Measurements from ENCODE around the gene CLCN4.

The CLCN4 gene

DNA sequence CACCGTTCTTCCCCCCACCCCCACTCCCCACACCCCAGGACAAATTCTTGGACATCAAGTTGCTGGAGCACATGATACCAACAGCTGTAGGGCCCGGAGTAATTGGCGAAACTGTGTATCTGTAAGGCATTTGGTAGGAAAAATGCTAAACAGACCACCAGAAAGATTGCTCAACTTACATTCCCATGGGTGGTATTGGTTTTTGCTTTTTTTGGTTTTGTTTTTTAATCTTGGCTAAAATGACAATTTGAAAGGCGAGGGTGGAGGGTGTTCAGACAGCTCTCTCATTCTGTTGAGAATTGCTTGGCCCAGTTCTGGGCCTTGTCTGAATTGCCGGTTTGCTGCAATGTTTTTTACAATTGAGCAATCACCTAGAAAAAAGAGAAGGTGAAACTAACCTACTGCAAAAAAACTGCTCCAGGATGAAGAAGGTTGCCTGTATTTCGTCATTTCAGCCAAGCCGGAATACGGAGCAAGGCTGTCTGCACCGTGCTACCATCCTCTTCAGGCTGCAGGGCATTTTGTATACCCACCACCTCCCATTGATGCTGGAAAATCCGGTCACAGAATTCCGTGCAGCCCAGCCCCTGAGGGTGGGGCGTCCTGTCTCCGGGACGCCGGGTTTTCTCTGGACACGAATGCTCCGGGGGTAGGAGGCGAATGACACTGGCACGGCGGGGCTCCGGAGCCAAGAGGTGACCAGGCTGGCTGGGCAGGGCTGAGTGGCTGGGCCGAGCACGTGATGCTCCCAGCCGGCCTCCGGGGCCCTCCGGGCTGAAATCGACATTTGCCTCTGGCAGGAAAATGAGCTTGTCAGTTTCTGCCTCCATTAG is at the start of gene CLCN4:
Gene CLCN4, plus strand, starts transcription at position 777 of the 833 bp plus-strand sequence. CDS start 28,058 bp downstream, outside the sequence.
- DNase-seq (ENCODE audit: low read depth in 2 of 2): no peak

DNA sequence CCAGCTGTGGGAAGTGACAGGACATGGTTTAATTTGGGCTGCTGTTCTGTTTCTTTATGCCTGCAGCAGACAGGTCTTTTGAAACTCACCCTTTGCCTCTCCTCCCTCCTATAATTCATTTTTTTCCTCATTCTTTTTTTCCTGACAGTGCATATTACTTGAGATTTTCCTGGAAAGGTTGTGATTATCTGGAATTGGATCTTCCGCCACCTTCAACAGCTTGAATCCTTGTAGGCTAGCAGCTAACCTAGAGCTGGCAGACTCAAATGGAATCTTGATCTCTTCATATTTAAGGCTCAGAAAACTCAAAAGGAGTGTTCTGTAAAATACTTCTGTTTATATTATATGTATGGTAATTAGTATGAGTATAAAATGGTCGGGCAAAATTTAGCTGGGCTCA is 49.3 kb upstream of the CLCN4 start:
- no peak for DNase-seq (ENCODE audit: low read depth in 2 of 2)

DNA sequence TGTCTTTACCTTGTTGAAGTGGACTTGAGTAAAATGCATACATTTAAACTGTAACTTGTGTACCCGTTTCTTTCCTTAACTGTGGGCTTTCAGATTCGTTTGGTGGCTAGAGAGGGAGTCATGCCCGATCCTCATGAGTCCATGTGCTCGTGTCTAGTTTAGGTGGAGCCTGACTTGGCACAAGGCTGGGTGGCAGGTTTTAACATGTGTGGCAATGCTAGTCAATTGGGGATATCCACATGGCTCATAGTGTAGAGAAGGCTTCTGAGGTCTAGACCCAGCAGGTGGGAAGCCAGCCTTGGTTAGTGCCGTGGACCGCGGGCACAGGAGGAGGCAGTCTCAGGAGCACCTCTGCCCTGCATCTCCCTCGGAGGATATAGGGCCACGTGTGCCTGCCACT is 48.5 kb upstream of the CLCN4 start:
- no peak for DNase-seq (ENCODE audit: low read depth in 2 of 2)

- no peak for DNase-seq (ENCODE audit: low read depth in 2 of 2)
These were observed 47.1 kb upstream of the CLCN4 start for GRCh38 chrX:10109695-10110094.

DNA sequence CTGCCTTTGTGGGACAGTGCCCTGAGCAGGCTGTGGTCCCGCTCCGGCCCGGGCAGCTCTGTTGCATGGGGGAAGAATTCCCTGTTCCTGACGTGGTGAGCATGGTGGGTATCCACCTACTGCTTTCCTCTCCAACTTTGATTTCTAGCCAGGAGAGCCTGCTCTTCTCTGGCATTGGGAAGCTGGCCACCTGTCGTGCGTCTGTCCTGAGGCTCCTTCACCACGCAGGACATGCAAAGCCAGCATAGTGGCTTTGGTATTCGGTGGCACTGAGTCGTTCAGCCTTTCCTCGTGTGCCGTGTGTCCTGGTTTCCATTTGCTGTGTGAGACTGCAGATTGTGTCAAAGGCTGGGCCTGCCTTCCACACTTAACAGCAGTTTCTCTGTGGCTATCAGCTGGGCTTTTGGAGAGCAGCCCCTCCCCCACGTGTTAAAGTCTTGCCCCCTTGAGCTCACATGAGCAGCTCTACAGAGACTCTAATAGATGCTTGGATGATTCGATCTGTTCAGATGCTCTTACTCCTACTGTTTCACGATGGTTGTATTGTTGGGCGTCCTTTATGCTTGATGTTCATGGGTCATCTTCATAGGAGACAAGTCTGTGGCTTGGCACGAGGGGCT is 46.3 kb upstream of the CLCN4 start:
- no peak for DNase-seq (ENCODE audit: low read depth in 2 of 2)

GRCh38 chrX:10110984-10111363 is 45.8 kb upstream of the CLCN4 start:
- peak; percentile 64 to 66 for DNase-seq (ENCODE audit: low read depth in 2 of 2)

- peak; percentile 34 to 44 for DNase-seq (ENCODE audit: low read depth in 2 of 2)
These were observed 45.2 kb upstream of the CLCN4 start for GRCh38 chrX:10111364-10112148.

DNA sequence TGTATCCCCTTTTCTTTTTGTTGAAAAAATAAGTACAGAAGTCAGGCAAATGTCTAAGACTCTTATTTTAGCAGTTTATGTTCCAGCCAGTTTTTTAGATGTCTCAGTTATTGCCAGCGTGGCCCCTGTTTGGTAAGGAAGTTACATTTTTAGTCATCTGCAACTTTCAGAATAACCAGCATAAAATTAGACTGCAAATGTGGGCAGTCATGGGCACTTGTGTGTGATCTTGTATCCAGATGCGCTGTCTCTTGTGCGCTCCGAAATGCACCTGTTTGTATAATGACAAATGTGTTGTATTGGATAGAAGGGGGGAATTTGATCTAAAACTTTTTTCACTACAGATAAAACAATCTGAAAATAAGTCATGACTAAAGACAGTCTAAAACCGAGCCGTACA is 44.3 kb upstream of the CLCN4 start:
- DNase-seq (ENCODE audit: low read depth in 2 of 2): no peak

DNA sequence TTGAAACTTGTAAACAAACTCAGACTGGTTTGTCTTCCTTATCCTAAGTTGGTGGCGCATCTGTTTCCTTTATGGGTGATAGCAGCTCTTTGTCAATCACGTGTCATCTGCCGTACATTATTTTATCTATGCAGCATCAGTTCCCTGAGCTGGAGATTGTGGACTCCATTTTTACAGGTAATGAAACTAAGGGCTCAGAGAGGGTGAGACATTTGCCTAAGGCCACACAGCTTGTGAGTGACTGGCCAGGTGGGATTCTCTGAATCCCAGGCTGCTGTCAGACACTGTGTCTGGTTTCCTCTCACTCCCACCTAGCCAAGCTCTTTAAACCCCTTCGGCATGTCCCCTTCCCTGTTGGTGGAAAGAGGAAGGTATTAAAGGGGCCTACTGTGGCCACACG is 41.7 kb upstream of the CLCN4 start:
- no peak for DNase-seq (ENCODE audit: low read depth in 2 of 2)

GRCh38 chrX:10117301-10117700 is 39.5 kb upstream of the CLCN4 start:
- DNase-seq (ENCODE audit: low read depth in 2 of 2): no peak

- no peak for DNase-seq (ENCODE audit: low read depth in 2 of 2)
These were observed 38.9 kb upstream of the CLCN4 start for GRCh38 chrX:10117864-10118377.

DNA sequence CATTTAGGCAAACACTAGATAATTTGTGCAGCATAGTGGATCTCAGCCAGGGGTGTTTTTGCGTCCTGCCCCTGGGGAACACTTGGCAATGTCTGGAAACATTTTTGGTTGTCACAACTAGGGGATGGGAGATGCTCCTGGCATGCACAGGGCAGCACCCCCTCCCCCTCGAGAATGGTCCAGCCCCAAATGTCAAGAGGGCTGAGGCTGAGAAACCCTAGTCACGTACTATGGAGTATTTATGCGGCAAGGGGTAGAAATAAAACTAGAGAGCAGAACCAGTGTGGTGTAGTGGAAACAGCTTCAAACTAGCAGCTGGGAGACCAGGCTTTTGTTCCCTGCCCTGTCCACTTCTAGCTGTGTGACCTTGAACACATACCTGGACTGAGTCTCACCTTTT is 38.2 kb upstream of the CLCN4 start:
- no peak for DNase-seq (ENCODE audit: low read depth in 2 of 2)

DNA sequence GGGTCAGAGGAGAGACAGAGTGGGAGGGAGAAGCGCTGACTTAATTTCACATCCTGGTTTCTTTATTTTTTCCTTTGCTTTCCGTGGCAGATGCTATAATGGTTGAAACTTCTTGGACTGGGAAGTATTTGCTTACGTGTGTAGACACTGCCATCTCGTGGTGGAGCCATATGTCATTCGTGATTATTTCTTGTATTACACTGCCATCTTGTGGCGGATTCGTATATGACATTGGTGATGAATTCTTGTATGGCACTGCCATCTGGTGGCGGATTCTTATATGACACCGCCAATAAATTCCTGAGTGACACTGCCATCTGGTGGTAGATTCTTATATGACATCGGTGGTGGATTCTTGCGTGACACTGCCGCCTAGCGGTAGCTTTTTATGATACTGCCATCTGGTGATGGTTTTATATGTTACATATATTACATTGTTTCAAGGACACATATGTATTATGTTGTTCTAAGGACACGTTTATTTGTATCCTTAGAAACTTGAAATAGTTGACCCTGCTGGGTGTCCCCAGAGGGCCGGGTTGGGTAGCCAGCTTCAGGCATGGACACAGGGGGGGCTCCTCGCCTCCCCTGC is 37.3 kb upstream of the CLCN4 start:
- peak; percentile 39 to 56 for DNase-seq (ENCODE audit: low read depth in 2 of 2)

DNA sequence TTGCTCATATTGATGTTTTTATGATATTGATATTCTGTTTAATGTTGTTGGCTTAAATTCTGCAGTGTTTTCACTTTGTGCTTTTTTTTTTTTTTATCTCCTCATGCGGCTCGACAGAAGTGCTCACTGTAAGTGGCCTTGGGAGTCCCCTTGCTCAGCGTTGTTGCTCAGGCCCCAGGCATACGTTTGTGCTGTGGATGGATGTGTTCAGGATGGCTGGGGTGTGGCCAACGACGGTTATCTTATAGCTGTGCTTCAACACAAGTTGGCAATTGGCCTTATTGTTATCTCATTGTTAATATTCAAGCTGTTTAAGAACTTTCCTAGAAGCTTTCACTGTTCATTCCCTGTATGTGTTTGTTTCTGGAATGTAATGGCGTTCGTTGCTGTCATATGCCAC is 36.4 kb upstream of the CLCN4 start:
- no peak for DNase-seq (ENCODE audit: low read depth in 2 of 2)

- DNase-seq (ENCODE audit: low read depth in 2 of 2): no peak
These were observed 35.9 kb upstream of the CLCN4 start for GRCh38 chrX:10120828-10121227.

DNA sequence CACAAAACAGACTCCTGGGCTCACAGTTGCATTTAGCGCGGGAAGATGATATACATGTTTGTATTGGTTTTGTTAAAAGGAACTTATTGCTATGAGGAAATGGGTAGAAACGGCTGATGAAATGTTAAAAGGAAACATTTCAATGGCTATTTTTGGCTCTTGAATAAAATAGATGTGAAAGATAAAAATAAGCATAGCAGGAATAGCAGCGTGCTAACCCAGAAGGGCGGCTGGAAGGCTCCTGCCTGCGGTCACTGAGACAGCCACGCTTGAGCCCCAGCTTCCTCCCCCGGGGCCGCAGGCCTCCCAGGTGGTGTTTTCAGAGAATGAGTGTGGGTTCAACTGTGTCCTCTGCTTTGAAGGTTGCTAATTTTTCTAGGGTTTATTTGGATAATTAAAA is 35.0 kb upstream of the CLCN4 start:
- DNase-seq (ENCODE audit: low read depth in 2 of 2): no peak

DNA sequence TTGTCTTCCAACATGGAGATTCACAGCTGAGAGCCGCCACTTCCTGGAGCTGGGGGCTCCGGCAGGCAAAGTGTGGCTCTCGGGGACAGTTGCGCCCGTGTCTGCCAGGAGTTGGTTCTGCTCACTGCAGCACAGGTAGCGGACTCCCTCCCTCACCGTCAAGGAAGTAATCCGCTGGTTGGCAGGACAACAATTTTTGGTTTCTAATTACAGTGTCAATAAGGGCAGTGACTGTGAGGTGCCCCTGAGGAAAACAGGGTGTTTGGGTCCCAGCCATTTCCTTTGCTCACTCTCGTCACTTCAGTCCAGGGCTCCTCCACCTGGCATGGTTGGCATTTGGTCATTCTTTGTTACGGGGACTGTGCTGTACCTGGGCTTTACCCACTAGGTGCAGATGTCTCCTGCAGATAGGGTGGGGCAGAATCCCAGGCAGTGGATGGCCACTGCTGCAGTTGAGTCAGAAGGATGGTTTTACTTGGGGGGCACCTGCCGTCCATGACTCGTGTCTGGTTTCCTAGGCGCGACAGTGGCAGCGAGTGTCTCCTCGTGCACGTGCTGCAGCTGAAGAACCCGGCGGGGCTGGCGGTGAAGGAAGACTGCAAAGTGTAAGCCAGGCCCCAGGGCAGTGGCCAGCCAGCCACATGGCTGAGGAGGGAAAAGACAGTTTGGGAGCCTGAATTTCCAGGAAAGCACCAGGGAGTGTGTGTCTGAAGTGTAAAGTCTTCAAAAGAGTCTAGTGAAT is 32.1 kb upstream of the CLCN4 start:
- DNase-seq (ENCODE audit: low read depth in 2 of 2): no peak

DNA sequence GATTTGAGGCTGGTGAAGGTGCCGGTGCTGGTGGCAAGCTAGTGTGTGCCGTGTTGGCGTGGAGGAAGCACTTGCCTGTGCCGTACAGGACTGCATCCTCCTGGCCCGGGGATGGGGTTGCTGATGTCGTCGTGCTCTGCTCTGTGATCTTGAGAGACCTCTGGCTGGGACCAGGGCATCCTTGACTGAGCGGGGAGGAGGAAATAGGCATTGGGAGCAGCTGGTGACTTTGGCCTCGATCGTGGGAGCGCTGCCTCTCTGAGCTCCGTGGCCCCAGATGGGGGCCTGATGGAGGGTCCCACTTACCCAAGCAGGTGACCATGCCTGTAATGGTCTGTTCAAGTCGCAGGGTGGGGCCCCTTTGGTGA is 31.5 kb upstream of the CLCN4 start:
- DNase-seq (ENCODE audit: low read depth in 2 of 2): no peak

- no peak for DNase-seq (ENCODE audit: low read depth in 2 of 2)
These were observed 30.7 kb upstream of the CLCN4 start for GRCh38 chrX:10126044-10126443.

DNA sequence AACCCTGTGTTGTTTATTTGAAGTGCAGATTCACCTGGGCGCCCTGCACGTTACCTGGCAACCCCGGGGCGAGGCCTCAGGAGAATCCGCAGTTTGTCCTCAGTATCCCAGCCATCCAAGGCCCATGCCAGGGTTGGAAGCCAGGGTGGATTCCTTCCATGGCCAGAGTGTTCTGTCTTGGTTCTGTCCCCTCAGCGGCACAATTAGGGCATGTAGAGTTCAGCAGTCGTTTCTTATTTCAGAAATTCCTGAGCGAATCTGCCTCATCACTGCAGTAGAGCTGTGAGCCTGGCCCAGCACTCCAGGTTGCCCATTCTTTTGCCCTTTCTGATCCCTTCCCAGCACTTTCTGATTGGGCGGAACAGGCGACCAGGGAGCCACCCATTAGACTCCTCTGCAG is 29.9 kb upstream of the CLCN4 start:
- DNase-seq (ENCODE audit: low read depth in 2 of 2): no peak

DNA sequence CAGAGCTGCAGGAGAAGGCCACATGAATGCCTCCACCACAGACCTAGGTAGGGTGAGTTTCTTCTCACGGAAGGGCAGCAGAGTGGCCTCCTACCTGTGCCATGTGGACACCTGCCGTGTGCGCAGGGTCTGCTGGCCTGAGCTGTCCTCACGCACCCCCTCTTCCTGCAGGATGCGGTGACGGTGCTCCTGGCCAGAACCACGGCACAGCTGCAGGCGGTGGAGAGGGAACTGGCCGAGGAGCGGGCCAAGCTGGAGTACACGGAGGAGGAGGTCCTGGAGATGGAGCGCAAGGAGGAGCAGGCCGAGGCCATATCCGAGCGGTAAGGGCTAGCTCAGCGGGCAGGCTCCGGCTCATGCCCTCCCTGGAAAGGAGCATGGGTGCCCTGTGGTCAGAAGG is 28.4 kb upstream of the CLCN4 start:
- DNase-seq (ENCODE audit: low read depth in 2 of 2): no peak

Measured in stimulated activated CD8-positive, alpha-beta memory T cell treated with anti-CD3 and anti-CD28 coated beads, Interleukin-7, amount 100 ng/mL, for 4 hours (primary cell).